HUES6 (cell line): ENCODE measurements around the gene CDON.
"Not testable (repeated sequence)": the region's sequence is repeated elsewhere in the genome, so short reads cannot be mapped to it uniquely, and the experiment has no call there.

Experiments
- H3K27ac ChIP-seq: 2 replicates; pipeline ENCODE4 v1.7.0; 2013; ENCODE audit warnings: low read depth, mild to moderate bottlenecking, low read length, inconsistent platforms
- H3K27me3 ChIP-seq: 2 replicates; pipeline ENCODE4 v1.6.1; 2013; ENCODE audit warnings: low read length; ENCODE audit not compliant: control insufficient read depth, insufficient read depth
- H3K36me3 ChIP-seq: 2 replicates; pipeline ENCODE4 v1.6.1; 2013; ENCODE audit warnings: low read length; ENCODE audit not compliant: control insufficient read depth, insufficient read depth
- H3K4me1 ChIP-seq: 2 replicates; pipeline ENCODE4 v1.6.1; 2013; ENCODE audit warnings: low read length; ENCODE audit not compliant: control insufficient read depth, insufficient read depth
- H3K4me3 ChIP-seq: 2 replicates; pipeline ENCODE4 v1.5.1; 2013; ENCODE audit warnings: low read depth, low read length
- H3K9ac ChIP-seq: one replicate; pipeline ENCODE4 v1.6.1; 2013; ENCODE audit warnings: mild to moderate bottlenecking, low read length
- H3K9me3 ChIP-seq: 2 replicates; pipeline ENCODE4 v1.6.1; 2013; ENCODE audit warnings: low read depth, low read length; ENCODE audit not compliant: control insufficient read depth, insufficient read depth

The CDON gene

GRCh38 chr11:125987066-125987641 lies 75.5 kb downstream of the CDON start:
- Histone ChIP-seq H3K27ac (no peak overlapping the region), H3K9ac (no peak overlapping the region), H3K9me3 (no peaks in the 10 kb centered on the region), H3K4me3 (no peak overlapping the region), H3K27me3 (no peaks in the 10 kb centered on the region), H3K4me1 (no peaks in the 10 kb centered on the region), H3K36me3 (peaks cover 32% of the 10 kb centered on the region)

- H3K4me1 ChIP-seq, H3K9me3 ChIP-seq, H3K4me3 ChIP-seq, H3K9ac ChIP-seq, H3K27me3 ChIP-seq, H3K27ac ChIP-seq: not testable (repeated sequence)
- H3K36me3 ChIP-seq = peaks cover 34% of the 10 kb centered on the region
Measured at GRCh38 chr11:125985956-125986355, 76.7 kb downstream of the CDON start.

- no peak overlapping the region for H3K4me3 ChIP-seq
- H3K9ac ChIP-seq = no peak overlapping the region
- H3K4me1 ChIP-seq = peaks cover 11% of the 10 kb centered on the region
- H3K27ac ChIP-seq = no peak overlapping the region
- H3K36me3 ChIP-seq = peaks cover 23% of the 10 kb centered on the region
- no peaks in the 10 kb centered on the region for H3K27me3 ChIP-seq
- no peaks in the 10 kb centered on the region for H3K9me3 ChIP-seq
Measured at GRCh38 chr11:125982348-125982730, 80.3 kb downstream of the CDON start.

- H3K27me3 ChIP-seq = no peaks in the 10 kb centered on the region
- no peak overlapping the region for H3K27ac ChIP-seq
- H3K9me3 ChIP-seq = no peaks in the 10 kb centered on the region
- H3K9ac ChIP-seq = no peak overlapping the region
- H3K4me3 ChIP-seq = no peak overlapping the region
- H3K36me3 ChIP-seq = peaks cover 22% of the 10 kb centered on the region
- H3K4me1 ChIP-seq = peaks cover 11% of the 10 kb centered on the region
Measured at GRCh38 chr11:125980436-125980835, 82.2 kb downstream of the CDON start.

- no peaks in the 10 kb centered on the region for H3K27me3 ChIP-seq
- peaks cover 22% of the 10 kb centered on the region for H3K36me3 ChIP-seq
- no peaks in the 10 kb centered on the region for H3K9me3 ChIP-seq
- peaks cover 11% of the 10 kb centered on the region for H3K4me1 ChIP-seq
- no peak overlapping the region for H3K4me3 ChIP-seq
- no peak overlapping the region for H3K27ac ChIP-seq
- no peak overlapping the region for H3K9ac ChIP-seq
Measured at GRCh38 chr11:125979511-125979910, 83.2 kb downstream of the CDON start.

GRCh38 chr11:125978778-125979407 lies 83.8 kb downstream of the CDON start:
- Histone ChIP-seq H3K4me1 (peaks cover 11% of the 10 kb centered on the region), H3K4me3 (no peak overlapping the region), H3K9me3 (no peaks in the 10 kb centered on the region), H3K27ac (no peak overlapping the region), H3K27me3 (no peaks in the 10 kb centered on the region), H3K9ac (no peak overlapping the region), H3K36me3 (peaks cover 21% of the 10 kb centered on the region)

- Histone ChIP-seq H3K4me3 (no peak overlapping the region), H3K27ac (no peak overlapping the region), H3K9me3 (no peaks in the 10 kb centered on the region), H3K27me3 (no peaks in the 10 kb centered on the region), H3K4me1 (peaks cover 11% of the 10 kb centered on the region), H3K9ac (no peak overlapping the region), H3K36me3 (peaks cover 15% of the 10 kb centered on the region)
Measured at GRCh38 chr11:125978181-125978716, 84.4 kb downstream of the CDON start.

GRCh38 chr11:125977333-125977732 lies 85.3 kb downstream of the CDON start:
- peaks cover 11% of the 10 kb centered on the region for H3K4me1 ChIP-seq
- no peaks in the 10 kb centered on the region for H3K9me3 ChIP-seq
- no peaks in the 10 kb centered on the region for H3K27me3 ChIP-seq
- H3K27ac ChIP-seq = no peak overlapping the region
- 0 out of 2 replicates have a peak, but pooled peaks cover 7% of the 10 kb centered on the region for H3K36me3 ChIP-seq
- H3K9ac ChIP-seq = no peak overlapping the region
- no peak overlapping the region for H3K4me3 ChIP-seq

GRCh38 chr11:125976156-125976555 lies 86.5 kb downstream of the CDON start:
- 0 out of 2 replicates have a peak, but pooled peaks cover 7% of the 10 kb centered on the region for H3K36me3 ChIP-seq
- H3K9me3 ChIP-seq = no peaks in the 10 kb centered on the region
- no peak overlapping the region for H3K4me3 ChIP-seq
- no peak overlapping the region for H3K27ac ChIP-seq
- H3K9ac ChIP-seq = no peak overlapping the region
- no peaks in the 10 kb centered on the region for H3K27me3 ChIP-seq
- H3K4me1 ChIP-seq = peaks cover 11% of the 10 kb centered on the region

GRCh38 chr11:125975634-125976033 lies 87.0 kb downstream of the CDON start:
- peak overlapping the region; percentile 35; the same call in 1 of the 2 replicates for H3K27ac ChIP-seq
- H3K27me3 ChIP-seq = no peaks in the 10 kb centered on the region
- peaks cover 8% of the 10 kb centered on the region for H3K4me1 ChIP-seq
- no peaks in the 10 kb centered on the region for H3K9me3 ChIP-seq
- 0 out of 2 replicates have a peak, but pooled peaks cover 4% of the 10 kb centered on the region for H3K36me3 ChIP-seq
- H3K4me3 ChIP-seq = no peak overlapping the region
- no peak overlapping the region for H3K9ac ChIP-seq

GRCh38 chr11:125974284-125974683 lies 88.4 kb downstream of the CDON start:
- Histone ChIP-seq H3K9me3 (no peaks in the 10 kb centered on the region), H3K27me3 (no peaks in the 10 kb centered on the region), H3K4me1 (no peaks in the 10 kb centered on the region), H3K27ac (no peak overlapping the region), H3K9ac (no peak overlapping the region), H3K36me3 (0 out of 2 replicates have a peak, but pooled peaks cover 6% of the 10 kb centered on the region), H3K4me3 (no peak overlapping the region)
